ENCODE data around the gene LGSN.

The LGSN gene

GRCh38 chr6:63322981-63323380 is 3.2 kb upstream of the LGSN start:
- H3K4me3 ChIP-seq (ENCODE audit: low read depth, low read length): no peak overlapping the region
- TF ChIP-seq CTCF (IDR thresholded peaks at IDR 0.05; ENCODE audit: low read depth, low read length): no peak

- TF ChIP-seq CTCF (IDR thresholded peaks at IDR 0.05; ENCODE audit: low read depth, low read length): no peak
- no peak overlapping the region for H3K4me3 ChIP-seq (ENCODE audit: low read depth, low read length)
These were observed 2.0 kb upstream of the LGSN start for GRCh38 chr6:63321821-63322220.

- no peak for TF ChIP-seq CTCF (IDR thresholded peaks at IDR 0.05; ENCODE audit: low read depth, low read length)
- no peak overlapping the region for H3K4me3 ChIP-seq (ENCODE audit: low read depth, low read length)
These were observed 2.1 kb downstream of the LGSN start for GRCh38 chr6:63317641-63318040.

- no peak overlapping the region for H3K4me3 ChIP-seq (ENCODE audit: low read depth, low read length)
- no peak for TF ChIP-seq CTCF (IDR thresholded peaks at IDR 0.05; ENCODE audit: low read depth, low read length)
These were observed 3.7 kb downstream of the LGSN start for GRCh38 chr6:63316113-63316512.

- no peak overlapping the region for H3K4me3 ChIP-seq (ENCODE audit: low read depth, low read length)
- TF ChIP-seq CTCF (IDR thresholded peaks at IDR 0.05; ENCODE audit: low read depth, low read length): no peak
These were observed 6.7 kb downstream of the LGSN start for GRCh38 chr6:63313111-63313510.

- peak; percentile 44 for TF ChIP-seq CTCF (IDR thresholded peaks at IDR 0.05; ENCODE audit: low read depth, low read length)
- no peak overlapping the region for H3K4me3 ChIP-seq (ENCODE audit: low read depth, low read length)
These were observed 12.1 kb downstream of the LGSN start for GRCh38 chr6:63307581-63308246.

GRCh38 chr6:63306420-63306819 is 13.4 kb downstream of the LGSN start:
- TF ChIP-seq CTCF (IDR thresholded peaks at IDR 0.05; ENCODE audit: low read depth, low read length): no peak
- no peak overlapping the region for H3K4me3 ChIP-seq (ENCODE audit: low read depth, low read length)
